Caco-2 (cell line): ENCODE data around the gene SLITRK1. TPM values are rescaled to one million over a fixed set of nuclear protein-coding genes. Genes with fewer than 3 reads are reported as not detected.

Experiments used
- BruUV-seq: library from RNA; stranded (reverse); fragments of 400-500 nt; replicated peaks from 2 replicates; lab custom pipeline; 2021; lab: Mats Ljungman, UMichigan
- CTCF ChIA-PET: fragments of 300-600 bp; sonication (Branson Sonifier 250); formaldehyde crosslinking; loops from one replicate; lab custom pipeline; 2022; ENCODE audit warnings: antibody characterized with exemption; lab: Charles Lee
- POLR2A ChIA-PET: fragments of 300-600 bp; sonication (Branson Sonifier 250); formaldehyde crosslinking; loops from one replicate; lab custom pipeline; 2022; ENCODE audit warnings: antibody characterized with exemption; lab: Charles Lee
- DNase-seq, 2 experiments: peaks; one replicate each; pipeline versions ENCODE4 v3.0.0 to v3.0.0-alpha.2; 2020 to 2022
- H3K27me3 ChIP-seq: replicated peaks from 2 replicates; pipeline ENCODE4 v1.6.0; 2011; ENCODE audit warnings: low read length; ENCODE audit not compliant: control insufficient read depth, insufficient read depth
- H3K36me3 ChIP-seq: 2 replicates; pipeline ENCODE4 v1.5.1; 2011; ENCODE audit warnings: low read length; ENCODE audit not compliant: control insufficient read depth, insufficient read depth
- H3K4me1 ChIP-seq: fragments of 250-450 bp; sonication (Bioruptor Pico); 2 replicates; pipeline ENCODE4 v1.5.1; 2020; ENCODE audit warnings: mild to moderate bottlenecking
- H3K4me3 ChIP-seq: 2 replicates; pipeline ENCODE4 v1.5.1; 2011; ENCODE audit warnings: low read depth, mild to moderate bottlenecking, control low read depth, low read length
- H3K9me3 ChIP-seq: fragments of 250-450 bp; sonication (Bioruptor Pico); 2 replicates; pipeline ENCODE4 v1.5.1; 2020; ENCODE audit warnings: mild to moderate bottlenecking, moderate library complexity
- H3K27ac Mint-ChIP-seq: one replicate; pipeline ENCODE4 v1.8.0; 2022; ENCODE audit warnings: mixed read lengths; ENCODE audit not compliant: unreplicated experiment
- H3K27me3 Mint-ChIP-seq: one replicate; pipeline ENCODE4 v1.8.0; 2022; ENCODE audit warnings: mixed read lengths; ENCODE audit not compliant: insufficient read depth, unreplicated experiment
- H3K36me3 Mint-ChIP-seq: one replicate; pipeline ENCODE4 v1.8.0; 2022; ENCODE audit warnings: mild to moderate bottlenecking, mixed read lengths; ENCODE audit not compliant: insufficient read depth, unreplicated experiment
- H3K4me1 Mint-ChIP-seq: one replicate; pipeline ENCODE4 v1.8.0; 2022; ENCODE audit warnings: low read depth, mixed read lengths; ENCODE audit not compliant: unreplicated experiment
- H3K4me3 Mint-ChIP-seq: one replicate; pipeline ENCODE4 v1.8.0; 2022; ENCODE audit warnings: mild to moderate bottlenecking, moderate library complexity, mixed read lengths; ENCODE audit not compliant: unreplicated experiment
- H3K9me3 Mint-ChIP-seq: one replicate; pipeline ENCODE4 v1.8.0; 2022; ENCODE audit warnings: mixed read lengths; ENCODE audit not compliant: unreplicated experiment
- CTCF ChIP-seq, 2 experiments: fragments of 200-600 bp in 1 of 2; IDR thresholded peaks; 1 replicate in 1 of 2; 2 replicates in 1 of 2; pipeline versions ENCODE4 v1.5.1 to v1.8.0; 2011 to 2022; ENCODE audit warnings: antibody characterized with exemption in 1 of 2, control low read depth in 1 of 2, inconsistent platforms in 1 of 2, low read depth in 1 of 2, low read length in 1 of 2, mild to moderate bottlenecking in 1 of 2, moderate library complexity in 1 of 2; ENCODE audit not compliant: insufficient read depth in 1 of 2, severe bottlenecking in 1 of 2, unreplicated experiment in 1 of 2
- intact Hi-C: fragments of 100-400 bp; cut with micrococcal nuclease; formaldehyde crosslinking; loops from one replicate; pipeline ENCODE4 v1.10.0; 2022; ENCODE audit not compliant: unreplicated experiment
- total RNA-seq: library from RNA; stranded (reverse); gene quantifications from 2 replicates; pipeline ENCODE4 v1.2.3, GENCODE V29; 2022

Gene SLITRK1
- total RNA-seq, 1 experiment from 2014 or later = not detected

DNA sequence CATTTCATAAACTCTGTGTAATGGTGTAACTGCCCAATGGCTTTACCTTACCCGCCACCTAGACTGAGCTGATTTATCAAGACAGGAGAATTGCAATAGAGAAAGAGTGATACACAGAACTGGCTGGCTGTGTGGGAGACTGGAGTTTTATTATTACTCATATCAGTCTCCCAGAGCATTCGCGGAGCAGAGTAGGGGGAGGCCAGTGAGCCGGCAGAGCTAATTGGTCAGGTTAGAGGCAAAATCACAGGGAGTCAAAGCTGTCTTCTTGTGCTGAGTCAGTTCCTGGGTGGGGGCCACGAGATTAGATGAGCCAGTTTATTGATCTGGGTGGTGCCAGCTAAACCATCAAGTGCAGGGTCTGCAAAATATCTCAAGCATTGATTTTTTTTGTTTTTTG is 23.4 kb upstream of the SLITRK1 start:
- Histone ChIP-seq H3K27me3 (no peaks in the 10 kb centered on the region), H3K4me1 (no peaks in the 10 kb centered on the region), H3K4me3 (no peak overlapping the region), H3K36me3 (no peaks in the 10 kb centered on the region), H3K9me3 (no peaks in the 10 kb centered on the region)
- no peak for DNase-seq
- intact Hi-C loops = no loop called here
- CTCF ChIA-PET = no interaction called here
- Mint-ChIP-seq H3K27me3 (no peaks in the 10 kb centered on the region), H3K4me1 (no peaks in the 10 kb centered on the region), H3K9me3 (no peaks in the 10 kb centered on the region), H3K27ac (no peak overlapping the region), H3K36me3 (no peaks in the 10 kb centered on the region), H3K4me3 (no peak overlapping the region)
- no peak for TF ChIP-seq CTCF (IDR thresholded peaks at IDR 0.05; ENCODE audit: insufficient read depth in 1 of 2, low read depth in 1 of 2, low read length in 1 of 2, severe bottlenecking in 1 of 2, unreplicated experiment in 1 of 2)
- POLR2A ChIA-PET = no interaction called here
- no TSS peak for BruUV-seq

DNA sequence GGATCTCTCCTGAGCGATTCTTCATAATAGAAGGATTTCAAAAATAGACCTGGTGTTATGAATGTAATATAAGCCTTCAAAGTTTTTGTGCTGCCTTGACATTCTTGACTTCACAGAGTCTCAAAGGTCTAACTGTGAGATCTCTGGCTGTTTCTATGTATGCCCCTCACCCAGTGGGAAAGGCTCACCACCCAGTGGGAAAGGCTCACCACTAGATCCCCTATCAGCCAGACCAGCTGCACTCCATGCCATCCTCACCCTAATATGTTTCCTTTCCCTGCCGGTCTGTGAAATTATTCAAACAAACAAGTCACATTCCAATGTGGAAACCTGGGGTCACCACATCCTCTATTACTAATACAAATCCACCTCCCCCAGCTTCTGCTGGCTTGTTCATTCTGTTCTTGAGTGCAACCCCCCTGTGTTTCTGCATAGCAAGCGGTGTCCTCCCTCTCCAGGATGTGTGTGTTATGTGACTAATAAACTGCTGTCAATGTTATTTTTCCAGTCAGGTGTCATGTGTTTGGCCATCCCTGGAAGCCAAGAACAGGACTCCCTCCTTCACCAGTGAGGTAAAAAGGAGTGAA is 13.8 kb upstream of the SLITRK1 start:
- H3K9me3 Mint-ChIP-seq = no peaks in the 10 kb centered on the region
- no peaks in the 10 kb centered on the region for H3K27me3 Mint-ChIP-seq
- H3K4me3 Mint-ChIP-seq = no peak overlapping the region
- Histone ChIP-seq H3K27me3 (no peaks in the 10 kb centered on the region), H3K36me3 (no peaks in the 10 kb centered on the region), H3K9me3 (no peaks in the 10 kb centered on the region; the same call in 1 of the 2 replicates), H3K4me3 (no peak overlapping the region), H3K4me1 (no peaks in the 10 kb centered on the region)
- BruUV-seq = no TSS peak
- H3K27ac Mint-ChIP-seq = no peak overlapping the region
- no peak for DNase-seq
- no peaks in the 10 kb centered on the region for H3K36me3 Mint-ChIP-seq
- ChIA-PET POLR2A (no interaction called here), CTCF (no interaction called here)
- no peak for TF ChIP-seq CTCF (IDR thresholded peaks at IDR 0.05; ENCODE audit: insufficient read depth in 1 of 2, low read depth in 1 of 2, low read length in 1 of 2, severe bottlenecking in 1 of 2, unreplicated experiment in 1 of 2)
- intact Hi-C loops = no loop called here
- H3K4me1 Mint-ChIP-seq = no peaks in the 10 kb centered on the region

- intact Hi-C loops = no loop called here
- CTCF ChIA-PET = no interaction called here
- H3K27ac Mint-ChIP-seq = no peak overlapping the region
- BruUV-seq = no TSS peak
- Histone ChIP-seq H3K9me3 (no peaks in the 10 kb centered on the region; the same call in 1 of the 2 replicates), H3K4me1 (no peaks in the 10 kb centered on the region), H3K36me3 (no peaks in the 10 kb centered on the region), H3K4me3 (no peak overlapping the region), H3K27me3 (no peaks in the 10 kb centered on the region)
- H3K27me3 Mint-ChIP-seq = no peaks in the 10 kb centered on the region
- H3K36me3 Mint-ChIP-seq = no peaks in the 10 kb centered on the region
- no peak for TF ChIP-seq CTCF (IDR thresholded peaks at IDR 0.05; ENCODE audit: insufficient read depth in 1 of 2, low read depth in 1 of 2, low read length in 1 of 2, severe bottlenecking in 1 of 2, unreplicated experiment in 1 of 2)
- H3K4me1 Mint-ChIP-seq = no peaks in the 10 kb centered on the region
- H3K9me3 Mint-ChIP-seq = no peaks in the 10 kb centered on the region
- DNase-seq = no peak
- POLR2A ChIA-PET = no interaction called here
- no peak overlapping the region for H3K4me3 Mint-ChIP-seq
Measured at GRCh38 chr13:83890358-83890757, 8.1 kb upstream of the SLITRK1 start.
